ENCODE data around the gene HSPBAP1. TPM values are rescaled to one million over a fixed set of nuclear protein-coding genes. Genes with fewer than 3 reads are reported as not detected.
"Not testable (repeated sequence)": the region's sequence is repeated elsewhere in the genome, so short reads cannot be mapped to it uniquely, and the experiment has no call there.

The HSPBAP1 gene
- total and polyA plus RNA-seq, 2 donors: 5.7 to 13.2 TPM

DNA sequence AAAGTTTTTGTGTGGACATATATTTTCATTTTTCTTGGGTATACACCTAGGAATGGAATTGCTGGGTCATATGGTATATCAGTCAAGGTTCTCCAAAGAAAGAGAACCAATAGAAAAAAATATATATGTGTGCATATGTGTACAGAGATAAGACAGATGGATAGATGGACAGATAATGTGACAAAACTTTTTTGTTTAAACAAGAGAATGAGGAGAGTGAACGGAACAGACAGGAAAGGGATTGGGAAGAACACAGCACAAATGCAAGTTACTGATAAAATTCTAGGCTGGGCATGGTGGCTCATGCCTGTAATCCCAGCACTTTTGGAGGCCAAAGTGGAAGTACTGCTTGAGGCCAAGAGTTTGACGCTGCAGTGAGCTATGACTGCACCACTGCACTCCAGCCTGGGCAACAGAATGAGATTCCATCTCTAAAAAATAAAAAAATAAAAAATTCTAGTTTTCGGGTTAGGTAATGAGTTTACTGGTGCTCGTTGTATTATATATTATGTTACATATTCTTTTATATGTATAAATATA is 50.0 kb downstream of the HSPBAP1 start:
- Histone ChIP-seq H3K27ac (ENCODE audit: low read depth) (no peak overlapping the region), H3K4me3 (ENCODE audit: low read depth, low read length) (no peak overlapping the region), H3K36me3 (ENCODE audit: insufficient read depth) (no peaks in the 10 kb centered on the region), H3K4me1 (ENCODE audit: insufficient read depth) (no peaks in the 10 kb centered on the region)
- no peak for DNase-seq (ENCODE audit: extremely low spot score)
- 97% methylated on average over 4 of the region's 4 CpGs for WGBS

DNA sequence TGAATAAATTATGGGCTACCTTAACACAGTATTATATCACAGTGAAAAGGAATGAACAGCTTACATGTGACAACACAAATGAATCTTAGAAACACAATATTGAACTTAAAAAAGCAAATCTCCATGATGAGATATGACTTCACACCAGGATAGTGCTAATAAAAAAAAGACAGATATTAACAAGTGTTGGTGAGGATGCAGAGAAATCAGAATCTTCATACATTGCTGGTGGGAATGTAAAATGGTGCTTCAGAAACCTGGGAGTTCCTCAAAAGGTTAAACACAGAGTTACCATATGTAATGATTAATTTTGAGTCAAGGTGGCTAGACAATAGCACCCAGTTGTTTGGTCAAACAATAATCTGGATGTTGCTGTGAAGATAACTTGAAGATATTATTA is 51.4 kb downstream of the HSPBAP1 start:
- Histone ChIP-seq H3K4me1 (ENCODE audit: insufficient read depth) (no peaks in the 10 kb centered on the region), H3K36me3 (ENCODE audit: insufficient read depth) (no peaks in the 10 kb centered on the region), H3K27ac (ENCODE audit: low read depth) (no peak overlapping the region), H3K4me3 (ENCODE audit: low read depth, low read length) (no peak overlapping the region)
- DNase-seq (ENCODE audit: extremely low spot score): no peak

DNA sequence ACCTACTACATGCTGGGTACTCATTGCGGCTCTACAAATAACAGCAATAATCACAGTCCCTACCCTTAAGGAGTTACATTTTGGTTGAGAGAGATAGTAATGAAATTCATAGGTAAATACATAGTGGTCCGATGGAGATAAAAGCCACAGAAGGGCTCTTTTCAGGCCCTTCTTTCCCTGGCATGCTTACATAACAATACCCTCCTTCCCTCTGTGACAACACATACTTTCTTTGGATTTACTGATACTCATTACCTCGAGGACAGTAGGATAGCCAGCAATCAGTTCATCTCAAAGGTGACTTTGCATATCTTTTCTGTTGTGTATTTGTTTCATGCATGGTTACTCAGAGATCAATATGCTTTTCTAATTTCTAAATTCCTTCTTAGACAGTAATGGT is 54.5 kb downstream of the HSPBAP1 start:
- whole genome bisulfite sequencing: 72% methylated on average over 3 of the region's 3 CpGs
- no peaks in the 10 kb centered on the region for H3K4me1 ChIP-seq (ENCODE audit: insufficient read depth)
- H3K36me3 ChIP-seq (ENCODE audit: insufficient read depth): no peaks in the 10 kb centered on the region
- no peak overlapping the region for H3K4me3 ChIP-seq (ENCODE audit: low read depth, low read length)
- DNase-seq (ENCODE audit: extremely low spot score): no peak
- H3K27ac ChIP-seq (ENCODE audit: low read depth): no peak overlapping the region

DNA sequence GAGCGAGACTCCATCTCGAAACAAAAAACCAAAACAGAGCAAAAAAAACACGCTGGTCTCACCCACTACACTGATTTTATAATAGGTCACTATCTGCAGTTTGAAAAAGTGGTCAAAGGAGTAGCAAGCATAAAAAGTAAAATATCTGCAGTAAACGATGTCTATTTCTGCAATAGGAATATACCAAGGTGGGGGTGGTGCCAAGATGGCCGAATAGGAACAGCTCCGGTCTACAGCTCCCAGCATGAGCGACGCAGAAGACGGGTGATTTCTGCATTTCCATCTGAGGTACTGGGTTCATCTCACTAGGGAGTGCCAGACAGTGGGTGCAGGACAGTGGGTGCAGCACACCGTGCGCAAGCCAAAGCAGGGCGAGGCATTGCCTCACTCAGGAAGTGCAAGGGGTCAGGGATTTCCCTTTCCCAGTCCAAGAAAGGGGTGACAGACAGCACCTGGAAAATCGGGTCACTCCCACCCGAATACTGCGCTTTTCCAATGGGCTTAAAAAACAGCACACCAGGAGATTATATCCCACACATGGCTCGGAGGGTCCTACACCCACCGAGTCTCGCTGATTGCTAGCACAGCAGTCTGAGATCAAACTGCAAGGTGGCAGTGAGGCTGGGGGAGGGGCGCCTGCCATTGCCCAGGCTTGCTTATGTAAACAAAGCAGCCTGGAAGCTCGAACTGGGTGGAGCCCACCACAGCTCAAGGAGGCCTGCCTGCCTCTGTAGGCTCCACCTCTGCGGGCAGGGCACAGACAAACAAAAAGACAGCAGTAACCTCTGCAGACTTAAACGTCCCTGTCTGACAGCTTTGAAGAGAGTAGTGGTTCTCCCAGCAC is 60.7 kb downstream of the HSPBAP1 start:
- H3K36me3 ChIP-seq (ENCODE audit: insufficient read depth); H3K4me3 ChIP-seq (ENCODE audit: low read depth, low read length); DNase-seq (ENCODE audit: extremely low spot score); H3K27ac ChIP-seq (ENCODE audit: low read depth); H3K4me1 ChIP-seq (ENCODE audit: insufficient read depth): not testable (repeated sequence)
- WGBS: 96% methylated on average over 22 of the region's 22 CpGs

- WGBS: 79% methylated on average over 4 of the region's 4 CpGs
- Histone ChIP-seq H3K27ac (ENCODE audit: low read depth) (no peak overlapping the region), H3K4me1 (ENCODE audit: insufficient read depth) (no peaks in the 10 kb centered on the region), H3K4me3 (ENCODE audit: low read depth, low read length) (no peak overlapping the region), H3K36me3 (ENCODE audit: insufficient read depth) (no peaks in the 10 kb centered on the region)
- no peak for DNase-seq (ENCODE audit: extremely low spot score)
Observed at GRCh38 chr3:122730240-122730639, 63.4 kb downstream of the HSPBAP1 start.

- H3K27ac ChIP-seq (ENCODE audit: low read depth): no peak overlapping the region
- H3K36me3 ChIP-seq (ENCODE audit: insufficient read depth): no peaks in the 10 kb centered on the region
- no peak for DNase-seq (ENCODE audit: extremely low spot score)
- 95% methylated on average over 8 of the region's 8 CpGs for WGBS
- no peaks in the 10 kb centered on the region for H3K4me1 ChIP-seq (ENCODE audit: insufficient read depth)
- H3K4me3 ChIP-seq (ENCODE audit: low read depth, low read length): no peak overlapping the region
Observed at GRCh38 chr3:122728756-122729514, 64.7 kb downstream of the HSPBAP1 start.

GRCh38 chr3:122728186-122728585 is 65.4 kb downstream of the HSPBAP1 start:
- no peak overlapping the region for H3K27ac ChIP-seq (ENCODE audit: low read depth)
- DNase-seq (ENCODE audit: extremely low spot score): no peak
- 91% methylated on average over 3 of the region's 3 CpGs for WGBS
- no peaks in the 10 kb centered on the region for H3K4me1 ChIP-seq (ENCODE audit: insufficient read depth)
- H3K4me3 ChIP-seq (ENCODE audit: low read depth, low read length): no peak overlapping the region
- H3K36me3 ChIP-seq (ENCODE audit: insufficient read depth): no peaks in the 10 kb centered on the region

DNA sequence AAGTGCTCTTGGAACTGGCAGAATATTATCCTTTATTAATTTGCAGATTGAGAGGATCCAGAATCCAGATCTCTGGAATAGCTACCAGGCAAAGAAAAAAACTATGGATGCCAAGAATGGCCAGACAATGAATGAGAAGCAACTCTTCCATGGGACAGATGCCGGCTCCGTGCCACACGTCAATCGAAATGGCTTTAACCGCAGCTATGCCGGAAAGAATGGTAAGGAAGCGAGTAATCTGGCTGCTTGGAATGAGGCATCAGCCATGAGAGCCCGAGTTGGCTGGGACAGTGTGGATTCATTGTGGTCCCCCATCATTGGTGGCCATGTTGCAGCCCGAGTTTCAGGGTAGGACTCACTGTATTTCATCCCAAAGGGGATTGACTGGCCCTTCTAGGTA is 65.9 kb downstream of the HSPBAP1 start:
- Histone ChIP-seq H3K27ac (ENCODE audit: low read depth) (no peak overlapping the region), H3K36me3 (ENCODE audit: insufficient read depth) (no peaks in the 10 kb centered on the region), H3K4me3 (ENCODE audit: low read depth, low read length) (no peak overlapping the region), H3K4me1 (ENCODE audit: insufficient read depth) (no peaks in the 10 kb centered on the region)
- DNase-seq (ENCODE audit: extremely low spot score): no peak
- 94% methylated on average over 9 of the region's 9 CpGs for WGBS

- H3K36me3 ChIP-seq (ENCODE audit: insufficient read depth): no peaks in the 10 kb centered on the region
- WGBS: 91% methylated on average over 3 of the region's 3 CpGs
- H3K27ac ChIP-seq (ENCODE audit: low read depth): no peak overlapping the region
- no peak overlapping the region for H3K4me3 ChIP-seq (ENCODE audit: low read depth, low read length)
- H3K4me1 ChIP-seq (ENCODE audit: insufficient read depth): no peaks in the 10 kb centered on the region
- no peak for DNase-seq (ENCODE audit: extremely low spot score)
Observed at GRCh38 chr3:122727294-122727693, 66.3 kb downstream of the HSPBAP1 start.

DNA sequence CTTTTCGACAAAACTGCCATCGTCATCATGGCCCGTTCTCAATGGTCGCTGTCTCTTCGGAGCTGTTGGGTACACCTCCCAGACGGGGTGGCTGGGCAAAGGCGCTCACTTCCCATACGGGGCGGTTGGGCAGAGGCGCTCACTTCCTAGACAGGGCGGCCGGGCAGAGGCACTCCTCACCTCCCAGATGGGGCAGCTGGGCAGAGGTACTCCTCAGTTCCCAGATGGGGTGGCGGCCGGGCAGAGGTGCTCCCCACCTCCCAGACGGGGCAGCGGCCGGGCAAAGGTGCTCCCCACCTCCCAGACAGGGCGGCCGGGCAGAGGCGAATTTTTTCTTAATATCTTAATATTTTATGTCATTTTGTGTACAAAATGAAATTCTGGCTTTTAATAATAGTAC is 68.5 kb downstream of the HSPBAP1 start:
- H3K4me1 ChIP-seq (ENCODE audit: insufficient read depth): no peaks in the 10 kb centered on the region
- WGBS: 97% methylated on average over 20 of the region's 20 CpGs
- no peak overlapping the region for H3K27ac ChIP-seq (ENCODE audit: low read depth)
- H3K36me3 ChIP-seq (ENCODE audit: insufficient read depth): no peaks in the 10 kb centered on the region
- no peak for DNase-seq (ENCODE audit: extremely low spot score)
- no peak overlapping the region for H3K4me3 ChIP-seq (ENCODE audit: low read depth, low read length)

GRCh38 chr3:122719273-122719921 is 74.2 kb downstream of the HSPBAP1 start:
- 66% methylated on average over 3 of the region's 3 CpGs for WGBS
- no peaks in the 10 kb centered on the region for H3K4me1 ChIP-seq (ENCODE audit: insufficient read depth)
- H3K36me3 ChIP-seq (ENCODE audit: insufficient read depth): peaks cover 6% of the 10 kb centered on the region
- H3K27ac ChIP-seq (ENCODE audit: low read depth): no peak overlapping the region
- DNase-seq (ENCODE audit: extremely low spot score): no peak
- no peak overlapping the region for H3K4me3 ChIP-seq (ENCODE audit: low read depth, low read length)

GRCh38 chr3:122716667-122717066 is 77.0 kb downstream of the HSPBAP1 start:
- no peak for DNase-seq (ENCODE audit: extremely low spot score)
- no peak overlapping the region for H3K4me3 ChIP-seq (ENCODE audit: low read depth, low read length)
- no peak overlapping the region for H3K27ac ChIP-seq (ENCODE audit: low read depth)
- H3K36me3 ChIP-seq (ENCODE audit: insufficient read depth): peaks cover 8% of the 10 kb centered on the region
- no peaks in the 10 kb centered on the region for H3K4me1 ChIP-seq (ENCODE audit: insufficient read depth)
- 95% methylated on average over 4 of the region's 4 CpGs for WGBS

- Histone ChIP-seq H3K4me3 (ENCODE audit: low read depth, low read length) (no peak overlapping the region), H3K36me3 (ENCODE audit: insufficient read depth) (peaks cover 8% of the 10 kb centered on the region), H3K27ac (ENCODE audit: low read depth) (no peak overlapping the region), H3K4me1 (ENCODE audit: insufficient read depth) (no peaks in the 10 kb centered on the region)
- WGBS: 87% methylated on average over 3 of the region's 3 CpGs
- DNase-seq (ENCODE audit: extremely low spot score): no peak
Observed at GRCh38 chr3:122714273-122714672, 79.4 kb downstream of the HSPBAP1 start.

Data from urinary bladder (tissue), 4 donors.